COR-L47 (cell line): ENCODE results near the gene ZFP91.

Experiments
- DNase-seq: peaks from one replicate; lab custom pipeline; 2025; lab: John Stamatoyannopoulos, UW

ZFP91 gene

GRCh38 chr11:58586998-58587397 lies 8.1 kb downstream of the ZFP91 start:
- no peak for DNase-seq

GRCh38 chr11:58591659-58592058 lies 12.8 kb downstream of the ZFP91 start:
- DNase-seq: no peak

GRCh38 chr11:58592760-58593472 lies 14.1 kb downstream of the ZFP91 start:
- no peak for DNase-seq

- DNase-seq: no peak
Observed at GRCh38 chr11:58594826-58595225, 16.0 kb downstream of the ZFP91 start.

- DNase-seq: no peak
Observed at GRCh38 chr11:58596621-58597020, 17.8 kb downstream of the ZFP91 start.

- DNase-seq: no peak
Observed at GRCh38 chr11:58597486-58598144, 18.8 kb downstream of the ZFP91 start.

GRCh38 chr11:58600510-58600909 lies 21.6 kb downstream of the ZFP91 start:
- DNase-seq: no peak

- DNase-seq: no peak
Observed at GRCh38 chr11:58606930-58607714, 28.3 kb downstream of the ZFP91 start.

- no peak for DNase-seq
Observed at GRCh38 chr11:58608331-58608730, 29.5 kb downstream of the ZFP91 start.

- DNase-seq: no peak
Observed at GRCh38 chr11:58609723-58610122, 30.9 kb downstream of the ZFP91 start.

GRCh38 chr11:58613228-58613627 lies 34.4 kb downstream of the ZFP91 start:
- no peak for DNase-seq

- no peak for DNase-seq
Observed at GRCh38 chr11:58615559-58615958, 36.7 kb downstream of the ZFP91 start.

- no peak for DNase-seq
Observed at GRCh38 chr11:58616594-58616993, 37.7 kb downstream of the ZFP91 start.

GRCh38 chr11:58617976-58618557 lies 39.2 kb downstream of the ZFP91 start:
- DNase-seq: no peak

- DNase-seq: no peak
Observed at GRCh38 chr11:58621586-58622262, 42.9 kb downstream of the ZFP91 start.

- no peak for DNase-seq
Observed at GRCh38 chr11:58622344-58622743, 43.5 kb downstream of the ZFP91 start, which contains the start of gene CNTF. Gene CNTF (plus strand): TSS chr11:58622665. CDS start chr11:58622753, 88 bp downstream.

- DNase-seq: no peak
Observed at GRCh38 chr11:58625086-58625485, 46.2 kb downstream of the ZFP91 start.

- no peak for DNase-seq
Observed at GRCh38 chr11:58625826-58626460, 47.1 kb downstream of the ZFP91 start.

- DNase-seq: no peak
Observed at GRCh38 chr11:58626934-58627483, 48.1 kb downstream of the ZFP91 start.

- DNase-seq: no peak
Observed at GRCh38 chr11:58628446-58628845, 49.6 kb downstream of the ZFP91 start.

- DNase-seq: peak; percentile 8
Observed at GRCh38 chr11:58629857-58630256, 51.0 kb downstream of the ZFP91 start.
